ENCODE results near the gene POLR2I. TPM values are rescaled to one million over a fixed set of nuclear protein-coding genes. Genes with fewer than 3 reads are reported as not detected.
"Not testable (repeated sequence)": the region's sequence is repeated elsewhere in the genome, so short reads cannot be mapped to it uniquely, and the experiment has no call there.

The POLR2I gene
- polyA plus RNA-seq, 1 donor, result 42.6 TPM

GRCh38 chr19:36103040-36103626, 11.5 kb downstream of the POLR2I start:
- no peak for DNase-seq

- DNase-seq, result no peak
Measured at GRCh38 chr19:36101550-36102327, 12.9 kb downstream of the POLR2I start.

GRCh38 chr19:36100476-36100875, 14.2 kb downstream of the POLR2I start:
- DNase-seq, result no peak

- DNase-seq, result no peak
Measured at GRCh38 chr19:36099166-36099785, 15.4 kb downstream of the POLR2I start.

- no peak for DNase-seq
Measured at GRCh38 chr19:36097036-36097435, 17.6 kb downstream of the POLR2I start.

GRCh38 chr19:36093687-36094086, 21.0 kb downstream of the POLR2I start:
- DNase-seq, result no peak

- no peak for DNase-seq
Measured at GRCh38 chr19:36093146-36093662, 21.5 kb downstream of the POLR2I start.

- no peak for DNase-seq
Measured at GRCh38 chr19:36092566-36092965, 22.1 kb downstream of the POLR2I start.

GRCh38 chr19:36090910-36091695, 23.6 kb downstream of the POLR2I start:
- no peak for DNase-seq

GRCh38 chr19:36089847-36090246, 24.8 kb downstream of the POLR2I start:
- no peak for DNase-seq

GRCh38 chr19:36086326-36086725, 28.3 kb downstream of the POLR2I start:
- DNase-seq, result no peak

- DNase-seq, result no peak
Measured at GRCh38 chr19:36084231-36085009, 30.3 kb downstream of the POLR2I start.

GRCh38 chr19:36082916-36083315, 31.8 kb downstream of the POLR2I start:
- DNase-seq, result no peak

GRCh38 chr19:36081894-36082293, 32.8 kb downstream of the POLR2I start:
- no peak for DNase-seq

- no peak for DNase-seq
Measured at GRCh38 chr19:36081385-36081784, 33.3 kb downstream of the POLR2I start.

GRCh38 chr19:36079389-36079945, 35.2 kb downstream of the POLR2I start:
- DNase-seq, result no peak

GRCh38 chr19:36073121-36073876, 41.4 kb downstream of the POLR2I start:
- no peak for DNase-seq

GRCh38 chr19:36072081-36072480, 42.6 kb downstream of the POLR2I start:
- DNase-seq, result no peak

GRCh38 chr19:36068810-36069499, 45.7 kb downstream of the POLR2I start:
- not testable (repeated sequence) for DNase-seq

GRCh38 chr19:36067681-36068080, 47.0 kb downstream of the POLR2I start:
- no peak for DNase-seq

All from left kidney (tissue), 2 donors.